ENCODE measurements around the gene ASAP2.

Gene ASAP2

DNA sequence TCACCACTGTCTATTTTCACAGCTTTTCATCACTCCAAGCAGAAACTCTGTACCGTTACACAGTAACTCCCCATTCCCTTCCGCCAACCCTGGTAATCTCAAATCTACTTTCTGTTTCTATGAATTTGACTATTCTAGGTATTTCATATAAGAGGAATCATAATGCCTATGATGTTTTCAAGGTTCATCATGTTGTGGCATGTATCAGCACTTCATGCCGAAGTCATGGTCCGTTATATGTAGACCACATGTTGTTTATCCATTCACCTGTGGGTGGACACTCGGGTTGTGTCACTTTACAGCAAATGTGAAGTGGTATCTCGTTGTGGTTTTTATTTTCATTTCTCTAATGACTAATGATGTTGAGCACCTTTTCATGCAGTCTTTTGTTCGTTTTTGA is 238.5 kb downstream of the ASAP2 start:
- no peak for DNase-seq

DNA sequence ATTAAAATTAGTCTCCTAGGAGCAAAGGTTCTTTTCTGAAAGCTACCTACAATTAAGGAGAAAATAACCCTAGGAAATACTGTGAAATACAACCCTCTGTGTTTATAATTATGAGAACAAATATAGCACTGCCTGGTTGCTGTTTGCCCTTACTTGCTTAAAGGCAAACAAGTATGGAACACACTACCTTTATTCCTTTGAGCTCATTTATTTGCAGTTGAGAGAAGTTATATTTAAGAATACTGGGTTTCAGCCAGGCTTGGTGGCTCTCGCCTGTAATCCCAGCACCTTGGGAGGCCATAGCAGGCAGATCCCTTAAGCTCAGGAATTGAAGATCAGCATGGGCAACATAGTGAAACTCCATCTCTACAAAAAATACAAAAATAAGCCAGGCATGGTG is 244.6 kb downstream of the ASAP2 start:
- DNase-seq: no peak
